Body of pancreas (tissue), 4 donors: Measurements from ENCODE around the gene DNAH10.

Experiments used
- POLR2A ChIP-seq, 3 donors: fragments of 450-650 bp; IDR thresholded peaks; one replicate each; pipeline ENCODE4 v1.6.1; 2016; ENCODE audit warnings: antibody characterized with exemption in 3 of 3, mild to moderate bottlenecking in 2 of 3
- TF ChIP-seq, protein P1 (sequence below), 7 experiments: fragments of 450-650 bp in 4 of 7; fragments of 200-600 bp in 3 of 7; sonication (generic) in 3 of 7; IDR thresholded peaks; one replicate each; pipeline ENCODE4 v1.5.1; 2016 to 2019; ENCODE audit warnings: antibody characterized with exemption in 7 of 7

DNA sequence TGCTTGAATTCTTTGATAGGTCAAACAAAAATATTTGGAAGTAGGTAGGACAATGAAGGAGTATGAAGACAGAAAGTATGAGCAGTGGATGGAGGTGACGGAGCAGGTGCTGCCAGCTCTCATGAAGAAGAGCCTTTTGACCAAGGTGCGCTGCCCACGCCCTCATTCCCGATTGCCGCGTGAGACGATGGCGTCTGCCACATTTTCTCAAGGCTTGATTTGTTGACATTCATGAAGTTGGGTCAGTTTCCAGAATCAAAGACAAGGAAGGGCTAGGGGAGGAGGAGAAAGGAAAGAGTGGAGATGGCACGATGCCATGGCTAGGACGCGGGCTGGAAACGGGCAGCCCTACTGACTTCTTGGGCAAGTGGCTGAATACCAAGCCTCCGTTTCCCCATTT lies 37.1 kb downstream of the DNAH10 start:
- TF ChIP-seq, protein P1, sequence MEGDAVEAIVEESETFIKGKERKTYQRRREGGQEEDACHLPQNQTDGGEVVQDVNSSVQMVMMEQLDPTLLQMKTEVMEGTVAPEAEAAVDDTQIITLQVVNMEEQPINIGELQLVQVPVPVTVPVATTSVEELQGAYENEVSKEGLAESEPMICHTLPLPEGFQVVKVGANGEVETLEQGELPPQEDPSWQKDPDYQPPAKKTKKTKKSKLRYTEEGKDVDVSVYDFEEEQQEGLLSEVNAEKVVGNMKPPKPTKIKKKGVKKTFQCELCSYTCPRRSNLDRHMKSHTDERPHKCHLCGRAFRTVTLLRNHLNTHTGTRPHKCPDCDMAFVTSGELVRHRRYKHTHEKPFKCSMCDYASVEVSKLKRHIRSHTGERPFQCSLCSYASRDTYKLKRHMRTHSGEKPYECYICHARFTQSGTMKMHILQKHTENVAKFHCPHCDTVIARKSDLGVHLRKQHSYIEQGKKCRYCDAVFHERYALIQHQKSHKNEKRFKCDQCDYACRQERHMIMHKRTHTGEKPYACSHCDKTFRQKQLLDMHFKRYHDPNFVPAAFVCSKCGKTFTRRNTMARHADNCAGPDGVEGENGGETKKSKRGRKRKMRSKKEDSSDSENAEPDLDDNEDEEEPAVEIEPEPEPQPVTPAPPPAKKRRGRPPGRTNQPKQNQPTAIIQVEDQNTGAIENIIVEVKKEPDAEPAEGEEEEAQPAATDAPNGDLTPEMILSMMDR (IDR thresholded peaks at IDR 0.05) = no peak
- no peak for TF ChIP-seq POLR2A (IDR thresholded peaks at IDR 0.05)
